NCI-H2171 (cell line): ENCODE data around the gene PTPRG.

Source experiments
- DNase-seq: peaks from one replicate; lab custom pipeline; 2025; lab: John Stamatoyannopoulos, UW

The PTPRG gene

DNA sequence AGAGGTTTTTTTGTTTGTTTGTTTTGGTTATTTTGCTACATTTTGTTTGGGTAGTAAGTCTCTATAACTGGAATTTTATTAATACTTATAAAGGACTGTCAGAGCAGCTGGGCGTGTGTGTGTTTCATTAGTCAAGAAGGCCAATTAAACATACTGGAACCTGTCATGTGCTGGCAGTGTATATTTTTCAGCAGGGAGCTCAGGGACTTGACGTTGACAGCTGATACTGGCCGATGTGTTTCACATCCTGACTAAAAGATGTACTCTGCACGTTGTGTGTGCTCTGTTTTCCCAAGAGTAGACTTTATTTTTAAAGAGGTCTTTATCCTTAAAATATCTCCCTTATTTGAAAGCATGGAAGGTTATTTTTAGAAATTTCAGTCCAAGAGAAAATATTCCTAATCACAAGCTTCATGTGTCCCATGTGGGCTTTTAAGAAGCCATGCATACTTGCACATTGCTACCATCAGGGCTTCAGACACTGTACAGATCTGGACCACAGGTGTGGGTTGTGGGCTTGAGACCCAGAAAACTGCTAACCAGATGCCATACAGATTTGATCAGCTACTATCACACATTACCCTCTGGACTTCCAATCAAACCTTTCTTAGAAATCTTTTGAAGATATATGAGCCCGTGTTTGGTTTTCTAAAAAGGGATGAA is 676.0 kb downstream of the PTPRG start:
- DNase-seq = no peak

DNA sequence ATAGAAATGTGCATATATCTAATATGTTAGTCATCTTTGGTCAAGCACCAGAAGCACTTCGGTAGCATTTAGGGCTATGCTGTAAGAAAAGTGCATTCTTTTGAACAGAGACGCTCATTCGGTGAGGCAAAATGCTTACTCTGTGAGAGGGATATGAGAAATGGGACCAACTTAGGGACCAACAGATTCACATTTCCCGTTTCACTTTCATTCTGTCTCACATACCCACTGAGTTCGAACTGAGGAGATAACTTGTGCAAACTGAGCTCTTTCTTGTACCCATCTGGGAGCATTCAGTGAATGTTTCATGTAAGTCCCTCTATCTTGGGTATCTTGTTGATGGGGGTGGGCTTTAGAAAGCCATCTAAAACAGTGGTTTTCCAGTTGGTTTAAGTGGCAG is 676.6 kb downstream of the PTPRG start:
- DNase-seq = no peak

DNA sequence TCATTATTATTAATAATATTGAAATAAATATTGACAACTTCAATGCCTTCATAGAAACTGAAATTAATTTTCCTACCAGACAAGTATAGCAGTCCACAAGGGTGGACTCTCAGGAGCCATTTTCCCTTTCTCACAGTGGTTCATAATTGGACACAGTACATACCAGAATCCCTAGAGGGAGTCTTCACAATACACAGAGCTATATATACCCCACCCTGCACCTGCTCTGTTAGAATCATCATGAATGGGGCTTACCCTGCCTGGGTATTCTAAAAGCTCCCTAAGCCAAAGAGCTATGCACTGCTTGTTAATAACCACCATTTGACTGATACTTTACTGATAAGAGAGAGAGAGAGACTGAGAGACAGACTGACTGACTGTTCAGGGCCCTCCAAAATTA is 677.1 kb downstream of the PTPRG start:
- DNase-seq = no peak

DNA sequence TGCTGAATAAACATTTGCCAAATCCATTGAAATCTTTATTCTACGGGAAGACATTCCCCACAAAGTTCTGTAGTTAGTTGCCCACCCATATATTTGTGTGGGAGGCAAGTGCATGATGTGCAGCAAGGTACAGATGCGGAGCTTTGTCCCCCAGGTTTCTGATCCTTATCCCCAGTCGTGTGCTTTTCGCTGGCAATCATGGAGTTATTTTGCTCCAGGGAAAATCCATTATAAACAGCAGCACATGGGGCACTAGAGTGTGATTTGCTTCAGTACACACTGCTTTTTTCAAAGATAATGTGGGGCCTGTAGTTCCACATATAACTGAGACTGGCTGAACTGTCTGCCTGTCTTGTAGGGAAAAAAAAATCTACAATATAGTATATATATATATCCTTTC is 679.9 kb downstream of the PTPRG start:
- DNase-seq = no peak

DNA sequence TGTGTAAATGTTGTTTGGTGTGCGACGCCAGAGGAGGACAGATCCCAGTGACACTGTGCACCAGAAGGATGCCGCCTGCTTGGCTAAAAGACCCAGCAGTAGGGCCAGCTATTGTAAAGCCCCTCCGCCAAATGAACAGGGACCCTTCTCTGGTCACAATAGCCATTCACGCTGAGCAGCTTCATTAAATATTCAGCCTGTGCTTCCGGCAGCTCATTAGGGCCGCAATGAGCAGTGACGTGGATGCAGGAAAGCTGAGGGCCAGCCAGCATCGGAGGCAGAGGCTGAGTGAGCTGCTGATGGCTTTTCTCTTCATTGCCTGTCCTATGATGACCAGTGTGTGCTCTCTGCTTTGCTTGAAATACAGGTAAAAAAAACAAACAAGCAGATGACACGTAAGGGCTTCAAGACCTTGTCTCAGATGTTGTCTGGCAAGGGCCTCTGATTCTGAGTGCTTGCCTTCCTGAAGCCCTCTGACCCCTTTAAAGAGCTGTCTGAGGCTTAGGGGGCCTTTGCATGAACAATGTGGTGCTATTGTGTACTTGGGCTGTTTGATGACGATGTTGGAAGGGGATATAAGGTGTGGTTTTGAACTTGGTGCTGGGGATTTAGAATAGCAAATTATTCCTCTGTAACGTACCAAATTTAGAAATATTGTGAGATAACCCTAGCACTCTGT is 681.6 kb downstream of the PTPRG start:
- DNase-seq = no peak

DNA sequence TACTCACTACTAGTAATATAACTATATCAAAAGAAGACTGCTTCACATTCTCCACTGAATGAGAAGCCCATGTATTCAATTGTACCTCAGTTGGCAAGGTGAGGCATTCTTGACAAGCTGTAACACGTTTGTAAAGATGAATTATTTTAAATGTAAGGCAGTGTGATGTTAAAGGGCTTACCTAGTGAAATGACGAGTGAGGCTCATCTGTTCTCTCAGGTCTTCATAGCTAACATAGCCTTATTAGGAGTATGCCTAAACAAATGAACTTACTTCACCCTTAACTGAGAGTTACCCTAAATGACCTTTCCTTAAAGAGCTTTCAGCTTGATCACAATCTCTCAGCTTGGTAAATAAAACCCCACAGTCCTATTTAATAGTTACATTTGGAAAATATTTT is 684.7 kb downstream of the PTPRG start:
- DNase-seq = no peak

DNA sequence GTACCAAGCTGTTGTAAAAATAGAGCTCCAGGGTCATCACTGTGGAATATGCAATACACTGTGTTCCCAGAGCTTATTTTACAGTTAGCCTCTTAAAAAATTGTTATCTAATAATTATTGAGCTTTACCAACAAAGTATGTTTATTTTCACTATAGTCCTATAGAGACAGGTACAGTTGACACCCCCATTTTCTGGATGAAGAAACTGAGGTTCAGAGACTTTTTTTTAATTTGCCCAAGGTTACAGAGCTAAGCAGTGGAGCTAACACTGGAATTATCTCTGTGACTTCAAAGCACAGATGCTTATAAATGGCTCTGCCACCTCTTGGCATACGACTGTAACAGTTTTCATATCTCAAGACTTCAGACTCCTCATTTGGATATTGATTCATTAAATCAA is 685.6 kb downstream of the PTPRG start:
- no peak for DNase-seq

DNA sequence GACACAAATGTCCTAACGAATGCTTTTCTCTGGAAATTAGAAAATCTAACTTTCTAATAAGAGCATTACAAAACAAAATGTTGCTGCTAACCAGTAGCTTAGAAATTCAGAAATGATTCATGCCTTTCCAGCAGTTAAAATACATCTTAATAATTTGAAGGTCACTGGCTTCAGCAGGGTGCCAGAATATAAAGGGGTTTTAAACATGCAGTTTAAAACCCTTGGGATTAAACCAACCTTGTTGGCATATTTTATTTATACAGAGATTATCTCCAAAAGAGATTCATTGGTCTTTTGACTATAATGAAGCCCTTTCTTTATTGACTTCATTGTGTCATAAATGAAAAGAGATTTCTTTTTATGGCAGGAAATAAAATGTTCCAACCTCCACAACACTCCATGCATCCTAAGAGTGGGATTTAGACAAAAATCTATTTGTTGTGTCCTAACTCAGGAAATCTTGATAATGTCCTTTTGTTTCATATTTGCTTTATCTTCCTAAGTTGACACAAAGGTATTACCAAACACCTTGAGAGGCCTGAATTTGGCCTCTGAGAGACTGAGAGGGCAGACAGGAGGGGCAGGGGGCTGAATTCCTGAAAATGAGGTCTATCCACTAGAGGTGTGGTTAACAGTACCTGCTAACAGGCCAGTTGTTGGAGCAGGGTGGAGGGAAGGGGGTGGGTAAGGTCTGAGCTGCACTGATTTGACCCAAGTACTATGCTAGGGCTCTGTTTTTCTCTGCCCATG is 687.5 kb downstream of the PTPRG start:
- no peak for DNase-seq

DNA sequence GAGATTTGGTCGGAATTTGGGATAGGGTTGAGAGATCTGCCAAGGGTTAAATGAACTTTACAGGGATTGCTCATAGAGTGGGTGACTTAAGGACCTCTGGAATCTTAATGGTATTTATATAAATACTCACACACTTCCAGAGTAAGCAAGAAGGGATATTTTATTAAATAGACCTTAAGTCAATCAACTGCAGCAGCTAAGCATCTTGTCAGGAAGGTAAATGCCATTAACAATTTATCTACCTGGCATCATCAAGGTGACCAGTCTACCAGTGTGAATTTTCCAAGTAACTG is 688.1 kb downstream of the PTPRG start:
- DNase-seq = no peak

DNA sequence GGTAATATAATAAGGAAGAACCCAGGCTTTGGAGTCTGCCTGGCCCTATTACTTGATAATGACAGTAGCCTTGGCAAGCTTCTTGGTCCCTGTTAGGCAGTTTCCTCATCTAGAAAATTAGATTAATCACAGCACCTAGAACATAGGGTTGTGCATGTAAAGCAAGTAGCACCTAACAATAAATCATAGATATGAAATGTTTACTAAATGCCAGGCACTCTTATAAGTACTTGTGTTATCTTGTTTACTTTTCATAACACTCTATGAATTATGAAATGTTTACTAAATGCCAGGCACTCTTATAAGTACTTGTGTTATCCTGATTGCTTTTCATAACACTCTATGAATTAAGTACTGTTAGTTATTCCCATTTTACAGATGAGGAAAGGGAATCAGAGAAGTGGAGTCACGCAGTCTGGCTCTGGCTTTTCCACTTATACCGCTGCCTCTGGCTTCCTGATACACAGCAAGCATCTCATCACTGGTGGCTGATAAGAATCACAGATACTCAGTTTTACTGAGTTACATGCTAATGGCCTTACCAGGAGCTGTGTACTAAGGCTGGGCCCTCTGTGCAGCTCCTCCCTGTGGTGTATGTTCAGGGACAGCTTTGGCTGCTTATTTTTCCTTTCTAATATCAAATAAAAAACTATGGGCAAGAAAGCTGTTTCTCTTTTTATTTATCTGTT is 688.6 kb downstream of the PTPRG start:
- DNase-seq = no peak

DNA sequence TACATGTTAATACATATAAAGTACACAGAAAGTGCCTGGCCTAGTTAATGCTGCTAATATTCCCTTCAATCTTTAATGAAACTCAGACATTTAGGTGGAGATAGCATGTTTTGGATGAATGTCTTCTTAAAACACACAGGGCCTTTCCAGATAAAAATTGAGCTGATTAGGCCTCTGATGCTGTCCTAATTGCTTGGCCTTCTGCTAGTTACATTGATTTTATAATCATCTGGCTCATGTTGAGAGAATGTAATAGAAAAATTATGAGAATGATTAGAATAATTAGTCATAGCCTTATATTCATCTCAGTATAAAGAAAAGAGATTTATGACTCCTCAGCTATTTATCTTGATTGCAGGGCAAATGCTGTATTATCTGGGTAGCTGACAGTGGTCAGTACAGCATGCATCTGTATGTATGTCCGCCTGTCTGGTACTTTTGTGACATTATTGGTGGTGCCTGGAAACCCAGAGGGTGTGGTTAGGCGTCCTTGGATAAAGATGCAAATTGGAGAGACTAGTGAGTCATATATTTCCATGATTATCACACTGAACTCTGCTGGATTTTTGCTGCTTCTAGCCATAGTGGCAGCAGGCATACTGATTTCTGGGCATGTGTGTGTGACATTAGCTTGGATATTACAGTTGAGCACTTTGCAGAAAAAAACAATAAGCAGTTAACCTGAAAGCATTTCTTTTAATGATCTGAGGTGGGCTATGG is 691.2 kb downstream of the PTPRG start:
- no peak for DNase-seq

DNA sequence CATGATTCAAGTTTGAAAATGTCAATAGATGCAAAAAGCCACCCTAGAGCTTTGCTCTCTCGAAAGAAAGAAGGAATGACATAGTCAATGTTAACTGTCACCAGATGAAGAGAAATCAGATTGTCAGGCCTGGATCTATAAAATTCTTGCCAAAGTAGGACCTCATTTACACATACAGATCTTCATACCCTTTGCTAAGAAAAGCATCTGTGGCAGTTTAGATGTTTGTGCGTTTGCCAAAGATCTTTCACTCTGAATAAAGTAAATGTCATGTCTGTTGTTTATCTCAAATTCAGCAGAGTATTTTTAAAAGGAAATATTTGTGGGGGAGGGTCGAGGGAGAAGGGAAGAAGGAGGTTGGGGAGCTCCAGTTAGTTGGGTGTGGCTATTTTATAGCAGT is 692.6 kb downstream of the PTPRG start:
- DNase-seq = no peak

DNA sequence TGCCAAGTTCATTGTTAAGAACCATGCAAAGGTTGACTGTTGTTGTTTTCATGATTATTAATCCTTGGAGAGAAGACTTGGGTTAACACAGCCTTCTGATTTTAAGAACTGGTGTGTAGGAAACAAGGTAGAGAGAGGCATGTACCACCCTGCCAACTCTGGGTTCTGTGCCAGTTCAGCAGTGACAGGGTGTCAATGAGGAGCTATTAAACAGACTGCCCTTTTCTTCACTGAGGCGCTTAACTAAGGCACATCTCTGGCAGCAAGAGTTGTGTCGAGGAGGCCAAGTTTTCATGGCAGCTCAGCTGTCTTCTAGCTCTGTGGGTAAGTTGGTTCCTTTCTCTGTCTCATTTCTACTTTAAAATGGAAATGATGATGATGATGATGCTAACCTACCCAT is 694.4 kb downstream of the PTPRG start:
- no peak for DNase-seq

DNA sequence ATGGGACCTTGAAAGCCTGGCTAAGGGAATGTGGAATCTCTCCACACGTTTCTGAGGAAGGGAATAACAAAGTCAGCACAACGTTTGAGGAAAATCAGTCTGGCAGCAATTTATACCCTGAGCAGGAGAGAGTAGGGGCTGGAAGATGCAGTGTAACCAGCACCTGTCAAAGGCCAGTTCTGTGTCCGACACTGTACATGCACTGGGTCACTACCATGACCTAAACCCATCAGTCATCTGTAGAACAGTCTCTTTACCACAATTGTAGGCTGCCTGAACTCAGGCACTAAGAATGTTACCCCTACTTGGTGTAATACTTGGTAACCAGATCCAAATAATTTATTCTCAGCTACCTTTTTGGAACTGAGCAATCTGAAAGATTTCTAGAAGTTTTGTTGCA is 698.6 kb downstream of the PTPRG start:
- no peak for DNase-seq

DNA sequence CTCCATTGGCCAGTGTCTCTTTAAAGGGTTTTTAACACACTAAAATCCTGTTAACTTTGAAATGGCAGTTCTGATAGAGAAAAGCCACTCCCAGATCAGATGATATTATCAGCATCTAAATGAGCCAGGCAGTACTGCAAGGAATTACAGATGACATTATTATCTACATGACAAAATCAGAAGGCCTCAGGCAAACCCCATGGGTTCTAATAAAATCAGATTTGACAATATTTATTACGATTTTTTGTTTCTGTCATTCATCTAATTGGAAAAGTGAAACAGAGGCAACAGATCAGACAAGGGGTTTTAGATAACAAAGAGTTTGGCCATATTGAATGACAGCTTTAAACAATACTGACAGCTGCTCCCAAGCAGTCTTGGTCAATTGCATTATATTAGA is 699.3 kb downstream of the PTPRG start:
- no peak for DNase-seq

DNA sequence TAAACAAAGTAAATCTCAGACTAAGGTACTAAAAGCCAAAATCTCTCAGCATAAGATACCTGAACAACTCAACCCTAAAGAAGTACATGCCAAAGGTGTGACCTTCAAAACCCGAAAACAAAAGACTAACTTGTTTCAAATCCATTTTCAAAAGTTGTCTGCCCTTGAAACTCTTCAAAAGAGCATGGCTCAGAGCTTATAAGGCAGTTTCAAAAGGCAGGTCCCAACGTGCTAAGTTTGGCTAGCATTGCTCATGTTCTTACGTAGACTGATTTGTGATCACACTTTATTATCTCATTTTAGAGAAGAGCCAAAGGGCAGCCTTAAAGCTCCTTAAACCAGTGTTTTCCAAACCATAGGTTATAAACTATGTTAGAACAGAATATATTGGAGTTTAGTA is 699.8 kb downstream of the PTPRG start:
- DNase-seq = no peak

DNA sequence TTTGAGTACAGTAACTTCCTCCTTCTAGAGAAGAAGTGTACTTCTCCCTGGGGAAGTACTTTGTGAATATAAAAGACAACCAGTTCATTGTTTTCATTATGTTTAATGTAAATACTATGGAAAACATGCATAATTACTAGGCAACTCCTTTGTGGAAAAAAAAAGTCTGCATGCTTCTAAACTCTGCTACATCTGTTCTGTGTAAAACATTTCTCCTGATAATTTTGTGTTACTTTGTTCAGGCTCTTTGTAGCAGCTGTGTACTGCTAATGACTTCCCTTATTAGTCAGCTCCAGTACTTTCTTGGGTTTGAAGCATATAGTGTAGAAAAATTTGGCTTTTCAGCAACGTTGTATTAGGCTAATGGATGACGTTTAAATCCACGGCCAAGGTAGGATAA is 700.4 kb downstream of the PTPRG start:
- no peak for DNase-seq

DNA sequence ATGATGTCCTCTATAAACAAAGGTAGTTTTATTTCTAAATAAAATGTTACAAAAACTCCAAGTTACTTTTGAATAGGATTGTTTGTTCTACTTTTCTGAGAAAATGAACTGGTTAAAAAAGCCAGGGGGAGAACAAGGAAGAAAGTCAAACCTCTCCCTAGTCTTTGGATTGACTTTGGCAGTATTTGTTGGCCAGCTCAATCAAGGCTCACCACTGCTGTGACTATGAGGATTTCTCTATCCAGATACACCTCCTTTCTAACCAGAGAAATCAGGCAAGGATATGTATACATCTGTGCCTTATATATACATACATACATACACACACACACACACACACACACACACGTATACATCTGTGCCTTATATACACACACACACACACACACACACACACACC is 704.2 kb downstream of the PTPRG start:
- no peak for DNase-seq

DNA sequence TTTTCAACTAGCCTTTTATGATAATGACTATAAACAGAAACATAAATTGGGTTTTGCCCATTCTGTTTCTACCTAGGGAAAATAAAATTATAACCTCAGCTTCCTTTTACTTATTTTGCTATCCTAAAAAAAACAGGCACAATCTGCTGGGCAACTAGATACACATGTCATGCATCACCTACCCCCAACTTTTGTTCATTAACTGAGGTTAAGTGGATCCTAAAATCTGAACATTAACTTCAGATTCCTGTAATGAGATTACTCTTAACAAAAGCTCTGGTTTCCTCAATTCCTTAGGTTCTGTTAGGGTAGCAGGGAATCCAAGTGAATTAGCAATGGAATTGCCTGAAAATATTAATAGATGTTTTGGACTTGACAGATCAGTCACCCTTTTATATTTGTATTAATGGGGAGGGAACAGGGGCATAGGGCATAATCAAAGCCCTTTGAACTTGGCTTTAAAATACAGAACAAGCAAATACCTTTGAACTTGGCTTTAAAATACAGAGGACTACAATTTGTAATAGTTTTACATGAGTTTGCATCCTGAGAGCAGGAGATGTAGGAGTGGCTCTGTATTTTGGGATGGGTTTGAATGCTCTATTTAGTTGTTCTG is 705.4 kb downstream of the PTPRG start:
- no peak for DNase-seq

DNA sequence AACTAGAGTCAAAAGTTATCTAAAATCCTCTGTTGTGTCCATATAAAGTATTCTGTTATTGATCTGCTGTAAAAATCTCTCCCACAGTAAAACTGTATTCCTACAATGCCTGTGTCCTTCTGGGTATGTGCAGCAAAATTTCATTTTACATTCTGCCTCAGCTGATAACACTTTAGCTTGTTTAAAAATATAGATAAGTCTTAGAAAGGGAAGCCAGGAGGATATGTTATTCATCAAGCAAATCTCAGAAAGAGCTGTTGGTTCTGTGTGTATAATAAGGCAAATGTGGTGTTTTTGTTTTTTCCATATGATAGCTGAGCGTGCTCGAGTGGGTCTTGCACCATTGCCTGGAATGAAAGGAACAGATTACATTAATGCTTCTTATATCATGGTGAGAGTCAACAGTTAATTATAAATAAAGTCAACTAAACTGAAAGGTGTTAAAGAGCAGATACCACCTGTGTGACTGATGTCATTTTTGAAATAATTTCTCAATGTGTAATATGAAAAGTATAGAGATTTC is 715.3 kb downstream of the PTPRG start:
- DNase-seq = no peak

DNA sequence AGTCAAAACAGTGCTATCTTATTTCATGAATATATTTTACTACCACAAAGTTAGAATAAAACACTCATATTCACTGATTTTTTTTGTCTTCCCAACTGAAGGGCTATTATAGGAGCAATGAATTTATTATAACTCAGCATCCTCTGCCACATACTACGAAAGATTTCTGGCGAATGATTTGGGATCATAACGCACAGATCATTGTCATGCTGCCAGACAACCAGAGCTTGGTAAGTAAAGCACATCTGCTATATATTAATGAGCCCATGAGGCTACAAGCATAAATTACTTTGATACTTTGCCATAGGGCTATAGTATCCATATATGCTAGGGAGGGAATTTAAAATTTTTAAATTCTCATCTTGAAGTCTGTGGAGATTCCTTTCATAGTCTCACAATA is 716.1 kb downstream of the PTPRG start:
- DNase-seq = no peak

DNA sequence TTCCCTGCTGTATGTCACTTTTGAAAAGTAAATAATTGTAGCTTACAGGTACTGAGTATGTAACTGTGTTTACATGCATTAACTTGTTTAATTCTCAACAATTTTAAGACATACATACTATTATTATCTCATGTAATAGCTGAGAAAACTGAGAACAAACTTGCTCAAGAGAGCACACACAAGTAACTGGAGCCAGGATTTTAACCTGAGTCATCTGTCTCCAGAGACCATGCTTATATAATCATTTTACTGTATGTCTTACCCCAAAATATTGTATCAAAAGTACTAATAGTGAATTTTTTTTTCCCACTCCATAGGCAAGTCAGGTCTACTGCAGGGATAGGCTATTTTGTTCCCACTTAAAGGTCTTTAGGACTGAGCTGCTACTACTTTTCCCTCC is 716.6 kb downstream of the PTPRG start:
- no peak for DNase-seq
